Measurements from ENCODE around the gene GPR132. TPM values are rescaled to one million over a fixed set of nuclear protein-coding genes. Genes with fewer than 3 reads are reported as not detected.

Gene GPR132
- total and polyA plus RNA-seq, 2 of the 8 experiments (the other 6 are each of a cell fraction or from before 2014, with no cell fraction given), result 0.11 TPM; not detected in 1

DNA sequence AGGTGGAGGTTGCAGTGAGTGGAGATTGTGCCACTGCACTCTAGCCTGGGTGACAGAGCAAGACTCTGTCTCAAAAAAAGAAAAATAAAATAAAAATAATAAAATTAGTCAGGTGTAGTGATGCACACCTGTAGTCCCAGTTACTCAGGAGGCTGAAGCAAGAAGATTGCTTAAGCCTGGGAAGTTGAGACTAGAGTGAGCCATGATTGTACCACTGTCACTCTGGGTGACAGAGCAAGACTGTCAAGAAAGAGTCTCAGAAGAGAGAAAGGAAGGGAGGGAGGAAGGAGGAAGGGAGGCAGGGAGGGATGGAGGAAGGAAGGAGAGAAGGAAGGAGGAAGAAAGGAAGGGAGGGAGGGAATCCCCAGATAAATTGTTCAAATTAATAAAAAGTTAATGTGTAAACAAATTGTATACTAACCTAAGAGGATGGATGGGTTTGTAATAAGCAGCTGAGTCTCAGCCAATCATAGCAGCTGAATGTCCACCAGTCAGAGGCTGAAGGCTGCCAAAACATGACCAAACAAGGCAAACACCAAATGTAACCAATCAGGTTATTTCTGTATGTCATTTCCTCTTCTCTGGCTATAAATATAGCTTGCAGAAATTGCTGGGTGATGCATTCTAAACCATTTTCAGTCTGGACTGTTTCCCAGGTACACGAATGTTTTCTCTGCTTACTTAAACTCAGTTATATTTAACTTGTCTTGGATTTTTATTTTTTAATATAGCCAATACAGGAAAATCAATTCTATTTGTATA lies 38.2 kb downstream of the GPR132 start:
- Histone ChIP-seq H3K23me2 (ENCODE audit: low read depth, low read length) (peaks cover under 1% of the 10 kb centered on the region; the same call in 1 of the 2 replicates), H3K27ac (ENCODE audit: low read depth, low read length) (no peak overlapping the region), H2AFZ (ENCODE audit: low read length) (no peak overlapping the region), H4K5ac (ENCODE audit: insufficient read length, low read depth, low read length) (no peak overlapping the region), H2AK5ac (ENCODE audit: low read depth, low read length) (no peak overlapping the region), H3K9me3 (ENCODE audit: insufficient read depth in 2 of 2, low read depth in 1 of 2, low read length in 1 of 2) (no peaks in the 10 kb centered on the region), H3K23ac (ENCODE audit: insufficient read length) (no peak overlapping the region), H4K20me1 (replicated peaks in 1 of 2; ENCODE audit: control insufficient read depth in 1 of 2, insufficient read depth in 2 of 2, low read length in 2 of 2) (no peaks in the 10 kb centered on the region), H4K91ac (replicated peaks; ENCODE audit: insufficient read length, low read length) (no peak overlapping the region), H3K79me1 (ENCODE audit: low read depth, low read length) (no peaks in the 10 kb centered on the region), H3K18ac (ENCODE audit: extremely low read depth, low read length) (no peak overlapping the region), H3K4ac (replicated peaks; ENCODE audit: insufficient read length, low read depth, low read length) (no peak overlapping the region), H2BK15ac (ENCODE audit: low read length) (no peak overlapping the region), H3K79me2 (ENCODE audit: control insufficient read depth in 1 of 2, insufficient read depth in 2 of 2, low read length in 2 of 2) (no peaks in the 10 kb centered on the region), H3K4me2 (ENCODE audit: insufficient read depth in 1 of 2, low read depth in 2 of 2, low read length in 2 of 2) (no peak overlapping the region), H2BK5ac (ENCODE audit: low read depth, low read length) (no peak overlapping the region), H3K56ac (replicated peaks; ENCODE audit: insufficient read length, low read depth, low read length) (no peak overlapping the region), H3K27me3 (replicated peaks in 1 of 4; ENCODE audit: control insufficient read depth in 3 of 4, extremely low read depth in 1 of 4, insufficient read depth in 3 of 4, low read length in 3 of 4) (peaks cover 0 to 4% (median 1%) of the 10 kb centered on the region in 4 experiments; a peak in 3 of 7 replicates), H3K36me3 (ENCODE audit: control insufficient read depth in 2 of 4, insufficient read depth in 4 of 4, low read length in 3 of 4) (no peaks in the 10 kb centered on the region), H3K4me1 (replicated peaks in 1 of 4; ENCODE audit: control insufficient read depth in 3 of 4, insufficient read depth in 4 of 4, low read length in 3 of 4) (no peaks in the 10 kb centered on the region; a peak in 1 of 7 replicates), H2BK20ac (ENCODE audit: low read length) (no peak overlapping the region), H2BK12ac (ENCODE audit: low read depth, low read length) (no peak overlapping the region), H4K8ac (ENCODE audit: extremely low read depth, insufficient read depth, low read length) (no peak overlapping the region), H3K9ac (replicated peaks in 1 of 4; ENCODE audit: extremely low read depth in 1 of 4, low read depth in 3 of 4, low read length in 3 of 4) (no peak overlapping the region), H2BK120ac (replicated peaks; ENCODE audit: low read depth, low read length) (no peak overlapping the region), H3K4me3 (ENCODE audit: extremely low read depth in 1 of 4, insufficient read depth in 2 of 4, low read depth in 3 of 4, low read length in 4 of 4) (no peak overlapping the region), H3K14ac (ENCODE audit: insufficient read length) (no peak overlapping the region)
- 96% methylated on average over 1 of the region's 1 CpG; no CpG with 5 or more reads in 1 of the 2 experiments for WGBS, 2 experiments (ENCODE audit: extremely low coverage in 1 of 2, insufficient coverage in 1 of 2, insufficient read length in 1 of 2, insufficient replicate concordance in 2 of 2, low coverage in 1 of 2, low lambda C conversion rate in 2 of 2, missing lambda C conversion rate in 1 of 2)
- ChIA-PET CTCF (ENCODE audit: partially characterized antibody) (interaction anchor here (0.7 to 2.6 kb wide), 5 partner anchors 9 to 177 kb away, joined by 3 to 11 read pairs (median 3); no protein-coding TSS in a partner anchor), POLR2A (ENCODE audit: partially characterized antibody) (interaction anchor here (1.8 kb wide), 1 partner anchor 11 kb away, joined by 4 read pairs; no protein-coding TSS in a partner anchor)
- DNase-seq (ENCODE audit: low read depth in 1 of 2, low spot score in 2 of 2) (no peak), FAIRE-seq (no peak)
- TF ChIP-seq, protein P1, sequence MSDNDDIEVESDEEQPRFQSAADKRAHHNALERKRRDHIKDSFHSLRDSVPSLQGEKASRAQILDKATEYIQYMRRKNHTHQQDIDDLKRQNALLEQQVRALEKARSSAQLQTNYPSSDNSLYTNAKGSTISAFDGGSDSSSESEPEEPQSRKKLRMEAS (IDR thresholded peaks at IDR 0.05), result no peak
- TF ChIP-seq SRF (IDR thresholded peaks at IDR 0.05; ENCODE audit: low read depth, low read length), result peak; percentile 84

Measured in H1 (cell line).